Kidney epithelial cell (primary cell): ENCODE data around the gene ZNF579. TPM values are rescaled to one million over a fixed set of nuclear protein-coding genes. Genes with fewer than 3 reads are reported as not detected.

Experiments
- DNase-seq: peaks from one replicate; pipeline ENCODE4 v3.0.0-alpha.2; 2010; ENCODE audit warnings: low read depth
- H3K27me3 ChIP-seq: 2 replicates; pipeline ENCODE4 v1.6.0; 2011; ENCODE audit warnings: low read length; ENCODE audit not compliant: control insufficient read depth, insufficient read depth
- H3K36me3 ChIP-seq: 2 replicates; pipeline ENCODE4 v1.5.1; 2011; ENCODE audit warnings: low read length; ENCODE audit not compliant: control insufficient read depth, insufficient read depth
- H3K4me3 ChIP-seq: 2 replicates; pipeline ENCODE4 v1.5.1; 2011; ENCODE audit warnings: low read depth, mild to moderate bottlenecking, control low read depth, low read length
- total RNA-seq: library from RNA; depleted of rRNA; stranded (reverse); fragments of >200 nt; gene quantifications from 2 replicates; pipeline ENCODE4 v1.2.3, GENCODE V29; 2015
- TF ChIP-seq, protein P1 (sequence below): IDR thresholded peaks from 2 replicates; pipeline ENCODE4 v1.5.1; 2011; ENCODE audit warnings: mild to moderate bottlenecking, moderate library complexity, low read length, control low read depth, inconsistent platforms; ENCODE audit not compliant: insufficient read depth, poor library complexity, severe bottlenecking

ZNF579 gene
- total RNA-seq, 1 donor from 2014 or later, result 14.4 TPM

DNA sequence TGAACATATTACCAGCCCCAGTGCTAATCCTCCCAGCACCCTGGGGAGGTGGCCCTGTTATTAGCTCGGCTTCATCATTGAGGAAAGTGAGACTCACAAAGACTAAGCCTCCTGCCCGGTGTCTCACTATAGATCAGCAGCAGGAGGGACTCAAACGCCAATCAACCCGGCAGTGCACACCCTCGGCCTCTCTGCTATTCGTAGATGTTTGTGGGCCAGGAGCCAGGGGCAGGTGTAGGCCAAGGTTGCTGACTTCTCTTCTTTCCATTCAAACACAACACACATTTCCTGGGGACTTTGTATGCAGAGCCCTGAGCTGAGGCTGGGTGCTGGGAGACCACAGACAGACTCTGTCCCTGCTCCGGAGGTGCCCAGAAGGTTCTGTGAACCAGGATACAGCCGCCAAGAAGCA is 25.9 kb downstream of the ZNF579 start:
- no peak for DNase-seq
- H3K36me3 ChIP-seq, result no peaks in the 10 kb centered on the region
- no peaks in the 10 kb centered on the region for H3K27me3 ChIP-seq
- TF ChIP-seq, protein P1, sequence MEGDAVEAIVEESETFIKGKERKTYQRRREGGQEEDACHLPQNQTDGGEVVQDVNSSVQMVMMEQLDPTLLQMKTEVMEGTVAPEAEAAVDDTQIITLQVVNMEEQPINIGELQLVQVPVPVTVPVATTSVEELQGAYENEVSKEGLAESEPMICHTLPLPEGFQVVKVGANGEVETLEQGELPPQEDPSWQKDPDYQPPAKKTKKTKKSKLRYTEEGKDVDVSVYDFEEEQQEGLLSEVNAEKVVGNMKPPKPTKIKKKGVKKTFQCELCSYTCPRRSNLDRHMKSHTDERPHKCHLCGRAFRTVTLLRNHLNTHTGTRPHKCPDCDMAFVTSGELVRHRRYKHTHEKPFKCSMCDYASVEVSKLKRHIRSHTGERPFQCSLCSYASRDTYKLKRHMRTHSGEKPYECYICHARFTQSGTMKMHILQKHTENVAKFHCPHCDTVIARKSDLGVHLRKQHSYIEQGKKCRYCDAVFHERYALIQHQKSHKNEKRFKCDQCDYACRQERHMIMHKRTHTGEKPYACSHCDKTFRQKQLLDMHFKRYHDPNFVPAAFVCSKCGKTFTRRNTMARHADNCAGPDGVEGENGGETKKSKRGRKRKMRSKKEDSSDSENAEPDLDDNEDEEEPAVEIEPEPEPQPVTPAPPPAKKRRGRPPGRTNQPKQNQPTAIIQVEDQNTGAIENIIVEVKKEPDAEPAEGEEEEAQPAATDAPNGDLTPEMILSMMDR, result no peak
- H3K4me3 ChIP-seq, result no peak overlapping the region

DNA sequence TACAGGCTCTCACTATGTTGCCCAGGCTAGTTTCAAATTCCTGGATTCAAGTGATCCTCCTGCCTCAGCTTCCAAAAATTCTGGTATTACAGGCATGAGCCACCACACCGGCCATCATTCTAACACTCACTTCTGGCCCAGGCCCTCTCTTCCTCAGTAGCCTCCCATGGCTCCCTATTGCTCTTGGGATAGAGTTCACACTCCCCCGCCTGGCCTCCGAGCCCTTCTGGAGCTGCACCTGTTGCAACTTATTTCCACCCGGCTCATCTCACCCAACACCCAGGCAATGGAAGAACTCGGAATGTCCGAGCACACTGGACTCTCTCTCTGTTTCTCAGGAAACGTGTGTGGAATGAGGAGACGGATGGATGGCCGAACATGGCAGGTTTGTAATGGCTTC is 26.3 kb downstream of the ZNF579 start:
- Histone ChIP-seq H3K4me3 (no peak overlapping the region), H3K36me3 (no peaks in the 10 kb centered on the region), H3K27me3 (no peaks in the 10 kb centered on the region)
- TF ChIP-seq, protein P1, result no peak
- no peak for DNase-seq

DNA sequence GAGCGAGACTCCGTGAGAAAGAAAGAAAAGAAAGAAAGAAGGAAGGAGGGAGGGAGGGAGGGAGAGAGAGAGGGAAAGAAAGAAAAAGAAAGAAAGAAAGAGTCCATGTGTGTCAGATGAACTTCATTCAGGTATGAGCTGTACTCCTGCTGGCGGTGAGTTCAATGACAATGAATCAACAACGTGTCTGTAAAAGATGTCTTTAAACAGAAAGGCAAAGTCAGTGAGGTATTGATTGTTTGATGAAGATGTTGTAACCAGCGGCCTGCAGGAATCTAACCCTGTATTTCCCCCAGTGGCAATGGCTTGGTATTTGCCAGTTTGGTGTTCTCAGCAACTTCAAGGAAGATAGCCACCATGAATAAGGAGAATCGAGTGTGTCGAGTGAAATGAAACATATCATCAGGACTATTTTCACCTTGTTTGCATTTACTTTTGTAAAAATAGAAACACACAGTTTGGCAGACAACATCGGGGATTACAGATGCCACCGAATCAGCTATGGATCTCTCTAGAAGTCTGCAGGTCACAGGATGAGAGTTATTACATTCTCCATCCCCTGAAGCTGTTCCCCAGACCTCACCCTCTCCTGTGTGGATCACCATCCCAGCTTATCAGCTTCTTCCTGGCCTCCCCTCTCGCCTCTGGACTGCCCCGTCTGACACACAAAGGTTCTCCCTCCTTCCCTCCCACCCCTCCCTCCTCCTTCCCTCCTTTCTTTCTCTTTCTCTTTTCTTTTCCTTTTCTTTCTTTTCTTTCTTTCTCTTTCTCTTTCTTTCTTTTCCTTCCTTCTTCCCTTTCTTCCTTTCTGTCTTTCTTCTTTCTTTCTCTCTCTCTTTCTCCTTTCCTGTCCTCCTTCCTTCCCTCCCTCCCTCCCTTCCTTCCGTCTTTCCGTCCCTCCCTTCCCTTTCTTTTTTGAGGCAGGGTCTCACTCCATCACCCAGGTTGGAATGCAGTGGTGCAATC is 27.1 kb downstream of the ZNF579 start:
- H3K4me3 ChIP-seq, result no peak overlapping the region
- no peak for DNase-seq
- H3K27me3 ChIP-seq, result no peaks in the 10 kb centered on the region
- H3K36me3 ChIP-seq, result no peaks in the 10 kb centered on the region
- TF ChIP-seq, protein P1, result no peak

DNA sequence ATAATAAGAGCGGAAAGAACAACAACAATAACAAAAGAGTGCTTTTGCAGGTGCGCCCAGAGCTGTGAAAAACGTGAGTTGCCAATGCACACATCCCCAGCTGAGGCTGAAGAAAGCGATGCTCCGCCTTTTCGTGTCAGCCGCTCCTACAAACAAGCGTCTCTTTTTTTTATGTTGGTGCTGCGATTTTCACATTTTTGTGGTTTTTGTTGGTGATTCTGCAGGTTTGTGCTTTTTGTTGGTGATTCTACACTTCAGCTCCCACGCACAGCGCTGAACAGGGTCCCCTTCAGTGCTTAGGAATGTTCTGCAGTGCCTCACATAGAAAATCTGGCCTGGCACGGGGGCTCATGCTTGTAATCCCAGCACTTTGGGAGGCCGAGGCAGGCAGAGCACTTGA is 28.0 kb downstream of the ZNF579 start:
- TF ChIP-seq, protein P1, result no peak
- DNase-seq, result peak; percentile 68
- H3K27me3 ChIP-seq, result no peaks in the 10 kb centered on the region

GRCh38 chr19:55552206-55552605 is 28.4 kb downstream of the ZNF579 start:
- no peaks in the 10 kb centered on the region for H3K27me3 ChIP-seq
- DNase-seq, result no peak
- TF ChIP-seq, protein P1, result no peak
- H3K36me3 ChIP-seq, result no peaks in the 10 kb centered on the region
- H3K4me3 ChIP-seq, result no peak overlapping the region

More for the DNA sequence above, 28.0 kb downstream of the ZNF579 start:
- no peaks in the 10 kb centered on the region for H3K36me3 ChIP-seq
- no peak overlapping the region for H3K4me3 ChIP-seq
